Retinal pigment epithelial cell (primary cell): ENCODE measurements around the gene VWA8.
"Not testable (repeated sequence)": the region's sequence is repeated elsewhere in the genome, so short reads cannot be mapped to it uniquely, and the experiment has no call there.

Experiments used
- DNase-seq: peaks from one replicate; pipeline ENCODE4 v3.0.0-alpha.2; 2010; ENCODE audit warnings: low read depth
- H3K4me3 ChIP-seq: 2 replicates; pipeline ENCODE4 v1.5.1; 2011; ENCODE audit warnings: mild to moderate bottlenecking, low read length, control low read depth, moderate library complexity
- TF ChIP-seq, protein P1 (sequence below): conservative IDR thresholded peaks from 2 replicates; pipeline ENCODE4 v1.5.1; 2011; ENCODE audit warnings: low read depth, low read length, control low read depth, inconsistent platforms

The VWA8 gene

DNA sequence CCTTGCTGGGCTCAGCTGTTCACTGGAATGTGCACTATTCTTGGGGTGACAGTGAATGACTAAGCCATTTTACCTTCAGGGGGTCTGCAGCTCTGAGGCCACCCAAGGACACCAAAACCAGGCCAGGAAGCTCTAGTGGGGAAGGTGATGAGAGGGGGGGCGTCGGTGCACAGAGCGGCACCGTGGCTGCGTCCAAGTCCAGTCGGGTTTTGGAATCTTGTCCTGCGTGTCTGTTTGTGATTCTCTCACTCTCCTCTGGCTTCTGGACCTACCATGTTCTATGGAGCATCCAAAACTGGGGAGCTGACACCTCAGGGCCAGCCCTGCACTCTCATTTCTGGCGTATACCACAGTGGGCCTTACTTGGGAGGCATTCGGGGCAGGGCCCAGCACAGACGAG is 411.4 kb downstream of the VWA8 start:
- TF ChIP-seq, protein P1, sequence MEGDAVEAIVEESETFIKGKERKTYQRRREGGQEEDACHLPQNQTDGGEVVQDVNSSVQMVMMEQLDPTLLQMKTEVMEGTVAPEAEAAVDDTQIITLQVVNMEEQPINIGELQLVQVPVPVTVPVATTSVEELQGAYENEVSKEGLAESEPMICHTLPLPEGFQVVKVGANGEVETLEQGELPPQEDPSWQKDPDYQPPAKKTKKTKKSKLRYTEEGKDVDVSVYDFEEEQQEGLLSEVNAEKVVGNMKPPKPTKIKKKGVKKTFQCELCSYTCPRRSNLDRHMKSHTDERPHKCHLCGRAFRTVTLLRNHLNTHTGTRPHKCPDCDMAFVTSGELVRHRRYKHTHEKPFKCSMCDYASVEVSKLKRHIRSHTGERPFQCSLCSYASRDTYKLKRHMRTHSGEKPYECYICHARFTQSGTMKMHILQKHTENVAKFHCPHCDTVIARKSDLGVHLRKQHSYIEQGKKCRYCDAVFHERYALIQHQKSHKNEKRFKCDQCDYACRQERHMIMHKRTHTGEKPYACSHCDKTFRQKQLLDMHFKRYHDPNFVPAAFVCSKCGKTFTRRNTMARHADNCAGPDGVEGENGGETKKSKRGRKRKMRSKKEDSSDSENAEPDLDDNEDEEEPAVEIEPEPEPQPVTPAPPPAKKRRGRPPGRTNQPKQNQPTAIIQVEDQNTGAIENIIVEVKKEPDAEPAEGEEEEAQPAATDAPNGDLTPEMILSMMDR: no peak
- H3K4me3 ChIP-seq: no peak overlapping the region
- no peak for DNase-seq

DNA sequence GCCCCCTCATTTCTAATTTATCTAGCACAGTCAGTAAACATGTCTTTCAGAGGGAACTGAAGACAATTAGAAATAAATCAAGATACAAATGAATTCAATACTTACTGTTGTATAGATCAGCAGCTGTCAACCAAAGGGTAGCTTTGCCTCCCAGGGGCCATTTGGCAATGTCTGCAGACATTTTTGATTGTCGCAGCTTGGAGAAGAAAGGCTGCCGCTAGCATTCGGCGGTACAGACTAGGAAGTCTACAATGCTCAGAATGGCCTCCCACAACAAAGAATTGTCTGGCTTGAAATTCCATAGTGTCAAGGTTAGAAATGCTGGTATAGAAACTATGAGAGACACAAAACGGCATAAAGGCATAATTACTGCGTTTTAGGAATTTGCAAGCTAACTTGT is 412.0 kb downstream of the VWA8 start:
- no peak for DNase-seq
- H3K4me3 ChIP-seq: no peak overlapping the region
- TF ChIP-seq, protein P1: no peak

DNA sequence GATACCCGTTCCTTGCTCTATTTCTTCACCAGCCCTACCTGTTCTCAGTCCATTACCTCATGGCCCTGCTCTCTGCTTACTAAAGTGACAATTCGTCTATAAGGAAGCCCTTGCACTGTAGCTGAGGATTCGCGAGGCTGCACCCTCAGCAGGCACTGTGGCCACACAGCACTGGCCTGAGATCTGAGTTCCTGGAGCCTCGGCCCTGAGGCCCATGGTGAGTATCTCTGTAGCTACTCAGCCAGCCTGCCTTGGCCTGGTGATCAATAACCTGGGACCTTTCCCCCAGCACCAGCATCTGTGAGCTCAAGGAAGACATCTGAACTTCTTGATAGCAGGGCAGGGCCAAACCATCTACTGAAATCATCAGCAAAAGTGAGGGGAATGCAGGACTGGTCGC is 412.9 kb downstream of the VWA8 start:
- TF ChIP-seq, protein P1: no peak
- no peak for DNase-seq
- H3K4me3 ChIP-seq: no peak overlapping the region

DNA sequence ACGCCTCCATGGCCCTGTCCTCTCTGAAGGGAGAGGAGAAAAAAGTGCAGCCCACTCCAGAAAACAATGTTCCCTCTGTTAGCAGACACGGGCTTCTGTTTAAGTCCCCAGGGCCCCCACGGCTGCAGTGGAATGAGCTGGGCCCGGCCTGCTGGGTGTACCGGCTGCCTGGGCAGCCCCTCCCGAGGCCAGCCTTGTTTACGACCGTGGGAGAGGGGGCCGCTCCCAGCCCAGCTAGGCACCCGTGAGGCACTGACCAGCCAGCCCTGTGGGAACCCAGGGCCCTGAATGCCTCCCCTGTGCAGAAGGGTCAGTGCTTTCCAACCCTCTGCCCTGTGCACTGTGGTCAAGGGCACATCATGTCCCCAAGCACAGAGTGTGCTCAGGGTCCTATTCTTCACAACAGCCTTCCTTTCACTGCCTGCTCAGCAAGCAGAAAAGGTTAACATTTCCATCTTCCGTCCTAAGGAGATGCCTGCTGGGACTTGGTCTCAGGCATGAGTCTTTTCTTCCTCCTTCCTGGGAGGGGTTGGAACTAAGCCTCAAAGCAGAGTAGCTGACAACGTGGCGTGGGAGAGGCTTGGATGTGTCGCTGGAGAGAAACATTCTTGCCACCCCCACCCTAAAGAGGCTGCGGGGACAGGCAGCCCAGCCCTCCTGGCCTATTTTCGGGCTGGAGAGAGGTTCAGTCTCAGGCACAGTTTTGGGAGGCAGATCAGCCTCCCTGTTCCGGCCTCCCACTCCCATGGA is 413.5 kb downstream of the VWA8 start:
- no peak overlapping the region for H3K4me3 ChIP-seq
- no peak for DNase-seq
- TF ChIP-seq, protein P1: no peak

- H3K4me3 ChIP-seq: no peak overlapping the region
- TF ChIP-seq, protein P1: no peak
- no peak for DNase-seq
These were observed 414.3 kb downstream of the VWA8 start for GRCh38 chr13:41546372-41547190.

DNA sequence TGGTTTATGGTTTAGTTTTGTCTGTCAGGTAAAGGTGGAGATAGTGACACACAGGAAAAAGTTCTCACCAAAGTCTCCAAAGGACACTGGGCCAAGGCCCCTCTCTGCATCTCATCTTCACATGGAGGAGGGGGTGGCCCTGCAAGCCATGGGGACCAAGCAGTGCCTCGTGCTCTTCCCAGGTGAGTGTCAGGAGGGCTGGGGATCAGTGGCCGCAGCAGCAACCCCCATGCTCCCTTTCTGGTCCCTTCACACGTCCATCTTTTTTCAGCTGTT is 415.5 kb downstream of the VWA8 start:
- TF ChIP-seq, protein P1: no peak
- no peak for DNase-seq
- no peak overlapping the region for H3K4me3 ChIP-seq

GRCh38 chr13:41543664-41544300 is 417.1 kb downstream of the VWA8 start:
- H3K4me3 ChIP-seq: no peak overlapping the region
- DNase-seq: no peak
- TF ChIP-seq, protein P1: no peak

DNA sequence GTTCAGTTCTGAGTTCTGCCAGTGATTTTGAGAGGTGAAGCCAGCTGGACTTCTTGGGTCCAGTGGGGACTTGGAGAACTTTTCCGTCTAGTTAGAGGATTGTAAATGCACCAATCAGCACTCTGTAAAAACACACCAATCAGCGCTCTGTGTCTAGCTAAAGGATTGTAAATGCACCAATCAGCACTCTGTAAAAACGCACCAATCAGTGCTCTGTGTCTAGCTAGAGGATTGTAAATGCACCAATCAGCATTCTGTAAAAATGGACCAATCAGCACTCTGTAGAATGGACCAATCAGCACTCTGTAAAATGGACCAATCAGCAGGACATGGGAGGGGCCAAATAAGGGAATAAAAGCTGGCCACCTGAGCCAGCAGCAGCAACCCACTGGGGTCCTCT is 418.1 kb downstream of the VWA8 start:
- DNase-seq, H3K4me3 ChIP-seq: not testable (repeated sequence)
